GM18499 (cell line): ENCODE data around the gene SIDT2.

ENCODE experiments used
- ATAC-seq: cut with Tn5 transposase; IDR thresholded peaks from one replicate; pipeline ENCODE4 v1.9.1; 2021; ENCODE audit warnings: moderate number of reproducible peaks; ENCODE audit not compliant: insufficient read depth, unreplicated experiment

Gene SIDT2

GRCh38 chr11:117238221-117238620 is 59.7 kb downstream of the SIDT2 start:
- ATAC-seq: no peak

- no peak for ATAC-seq
These were observed 60.8 kb downstream of the SIDT2 start for GRCh38 chr11:117239295-117239694.
